IMR-90 (cell line): ENCODE results near the gene SOBP. TPM values are rescaled to one million over a fixed set of nuclear protein-coding genes. Genes with fewer than 3 reads are reported as not detected.

ENCODE experiments used
- ATAC-seq: fragments of 200-7000 bp; cut with Tn5 transposase; 2 replicates; pipeline ENCODE4 v1.9.1; 2020; ENCODE audit warnings: low read depth, mild to moderate bottlenecking, moderate library complexity
- BruUV-seq: library from RNA; stranded (reverse); fragments of 400-500 nt; replicated peaks from 2 replicates; lab custom pipeline; 2021; lab: Mats Ljungman, UMichigan
- CTCF ChIA-PET: fragments of 300-600 bp; formaldehyde crosslinking; extraction: SDS; loops from one replicate; lab custom pipeline; 2021; ENCODE audit warnings: antibody characterized with exemption; lab: Yijun Ruan, JAX
- POLR2A ChIA-PET: fragments of 300-600 bp; sonication (Branson Sonifier 250); formaldehyde crosslinking; loops from one replicate; lab custom pipeline; 2022; ENCODE audit warnings: antibody characterized with exemption; ENCODE audit not compliant: unreplicated experiment; lab: Charles Lee
- DNase-seq: peaks from one replicate; pipeline ENCODE4 v3.0.0; 2013
- H2AFZ ChIP-seq: replicated peaks from 2 replicates; pipeline ENCODE3; 2013; ENCODE audit warnings: low read length, mild to moderate bottlenecking; ENCODE audit not compliant: poor library complexity
- H2AK5ac ChIP-seq: 2 replicates; pipeline ENCODE4 v1.6.1; 2013; ENCODE audit warnings: low read depth, low read length, inconsistent platforms
- H2AK9ac ChIP-seq: replicated peaks from 2 replicates; pipeline ENCODE3; 2013; ENCODE audit warnings: mild to moderate bottlenecking, low read depth, low read length, moderate library complexity; ENCODE audit not compliant: poor library complexity
- H2BK120ac ChIP-seq: 2 replicates; pipeline ENCODE4 v1.6.1; 2013; ENCODE audit warnings: low read depth, low read length, inconsistent platforms
- H2BK15ac ChIP-seq: 3 replicates; pipeline ENCODE4 v1.6.1; 2013; ENCODE audit warnings: low read depth, low read length, inconsistent platforms
- H2BK20ac ChIP-seq: 2 replicates; pipeline ENCODE4 v1.6.1; 2013; ENCODE audit warnings: low read depth, mild to moderate bottlenecking, inconsistent platforms, low read length, moderate library complexity
- H2BK5ac ChIP-seq: 2 replicates; pipeline ENCODE4 v1.6.1; 2013; ENCODE audit warnings: mild to moderate bottlenecking, low read depth, low read length, inconsistent platforms; ENCODE audit not compliant: poor library complexity, severe bottlenecking
- H3K14ac ChIP-seq: replicated peaks from 2 replicates; pipeline ENCODE4 v1.6.1; 2013; ENCODE audit warnings: low read depth, low read length, inconsistent platforms
- H3K18ac ChIP-seq: 2 replicates; pipeline ENCODE4 v1.6.1; 2013; ENCODE audit warnings: low read depth, low read length, control low read depth
- H3K23ac ChIP-seq: 2 replicates; pipeline ENCODE4 v1.6.1; 2013; ENCODE audit warnings: low read depth, low read length, inconsistent platforms
- H3K27ac ChIP-seq: 2 replicates; pipeline ENCODE4 v1.5.1; 2013; ENCODE audit warnings: mild to moderate bottlenecking, control low read depth, low read length; ENCODE audit not compliant: insufficient read depth
- H3K27me3 ChIP-seq: 2 replicates; pipeline ENCODE4 v1.6.1; 2013; ENCODE audit warnings: low read length; ENCODE audit not compliant: control insufficient read depth, insufficient read depth
- H3K36me3 ChIP-seq: 2 replicates; pipeline ENCODE4 v1.6.1; 2013; ENCODE audit warnings: low read length, mixed read lengths; ENCODE audit not compliant: control insufficient read depth, insufficient read depth
- H3K4ac ChIP-seq: 2 replicates; pipeline ENCODE4 v1.6.1; 2013; ENCODE audit warnings: low read depth, low read length, inconsistent platforms
- H3K4me1 ChIP-seq: 2 replicates; pipeline ENCODE4 v1.6.1; 2013; ENCODE audit warnings: low read length, mixed read lengths; ENCODE audit not compliant: control insufficient read depth, insufficient read depth
- H3K4me2 ChIP-seq: 2 replicates; pipeline ENCODE4 v1.6.1; 2013; ENCODE audit warnings: low read depth, mild to moderate bottlenecking, control low read depth, low read length, moderate library complexity
- H3K4me3 ChIP-seq: 2 replicates; pipeline ENCODE4 v1.5.1; 2013; ENCODE audit warnings: low read depth, mild to moderate bottlenecking, control low read depth, low read length, moderate library complexity; ENCODE audit not compliant: insufficient read depth
- H3K56ac ChIP-seq: 2 replicates; pipeline ENCODE4 v1.6.1; 2013; ENCODE audit warnings: low read length, inconsistent platforms; ENCODE audit not compliant: insufficient read depth; ENCODE audit errors: extremely low read depth
- H3K79me1 ChIP-seq, 2 experiments: 2 replicates each; pipeline ENCODE4 v1.6.1; 2013; ENCODE audit warnings: low read length in 2 of 2, inconsistent platforms in 1 of 2, low read depth in 1 of 2
- H3K9ac ChIP-seq: 2 replicates; pipeline ENCODE4 v1.6.1; 2013; ENCODE audit warnings: low read depth, low read length, control low read depth
- H3K9me1 ChIP-seq: 2 replicates; pipeline ENCODE4 v1.6.1; 2013; ENCODE audit warnings: low read length, inconsistent platforms; ENCODE audit not compliant: insufficient read depth
- H3K9me3 ChIP-seq: 2 replicates; pipeline ENCODE4 v1.6.1; 2013; ENCODE audit warnings: low read length; ENCODE audit not compliant: control insufficient read depth, insufficient read depth
- H4K20me1 ChIP-seq: 2 replicates; pipeline ENCODE4 v1.6.1; 2013; ENCODE audit warnings: low read length, inconsistent platforms; ENCODE audit not compliant: insufficient read depth
- H4K5ac ChIP-seq: 2 replicates; pipeline ENCODE4 v1.6.1; 2013; ENCODE audit warnings: mild to moderate bottlenecking, low read depth, low read length, control low read depth
- H4K8ac ChIP-seq, 2 experiments: 2 replicates each; pipeline ENCODE4 v1.6.1; 2013; ENCODE audit warnings: low read depth in 2 of 2, low read length in 2 of 2, control low read depth in 1 of 2, inconsistent platforms in 1 of 2
- H4K91ac ChIP-seq: 2 replicates; pipeline ENCODE4 v1.6.1; 2013; ENCODE audit warnings: low read depth, low read length, inconsistent platforms; ENCODE audit not compliant: insufficient read depth
- CEBPB ChIP-seq: IDR thresholded peaks from 2 replicates; pipeline ENCODE4 v1.6.1; 2012; ENCODE audit warnings: low read depth, low read length, improper control_type of control experiment
- FOS ChIP-seq: fragments of 150-350 bp; IDR thresholded peaks from 2 replicates; pipeline ENCODE4 v1.6.1; 2016; ENCODE audit warnings: low read depth, low read length
- WGBS, 2 experiments: methylation state at CpG; one replicate each; pipeline versions ENCODE4 v1.1.5 to v1.1.7; 2013; ENCODE audit warnings: missing lambda C conversion rate in 2 of 2; ENCODE audit not compliant: insufficient read length in 1 of 2; ENCODE audit errors: extremely low coverage in 2 of 2; 5-methylcytosine and 5-hydroxymethylcytosine counted together
- dilution Hi-C: fragments of 300-500 bp; cut with HindIII; formaldehyde crosslinking; loops from one replicate; pipeline ENCODE4 v1.14.3; 2018; ENCODE audit warnings: low sequenced_read_pairs; ENCODE audit not compliant: unreplicated experiment
- in situ Hi-C: fragments of 300-500 bp; cut with MboI; formaldehyde crosslinking; loops from 3 replicates; pipeline ENCODE4 v1.14.3; 2019; ENCODE audit warnings: low sequenced_read_pairs, inconsistent platforms, mixed read lengths
- intact Hi-C: fragments of 100-400 bp; cut with micrococcal nuclease; formaldehyde crosslinking; loops from 2 replicates; pipeline ENCODE4 v1.10.0; 2022
- polyA plus RNA-seq, 3 experiments: library from polyadenylated mRNA; depleted of rRNA; stranded (reverse); fragments of >200 nt; gene quantifications; 2 replicates each; pipeline ENCODE4 v1.2.3, GENCODE V29; 2012; ENCODE audit warnings: low replicate concordance in 1 of 3
- total RNA-seq: library from RNA; depleted of rRNA; stranded (reverse); fragments of >200 nt; gene quantifications from 2 replicates; pipeline ENCODE4 v1.2.3, GENCODE V29; 2012

The SOBP gene
- total and polyA plus RNA-seq, 2 of the 4 experiments (the other 2 are of a cell fraction), result 0.60 to 0.72 TPM

DNA sequence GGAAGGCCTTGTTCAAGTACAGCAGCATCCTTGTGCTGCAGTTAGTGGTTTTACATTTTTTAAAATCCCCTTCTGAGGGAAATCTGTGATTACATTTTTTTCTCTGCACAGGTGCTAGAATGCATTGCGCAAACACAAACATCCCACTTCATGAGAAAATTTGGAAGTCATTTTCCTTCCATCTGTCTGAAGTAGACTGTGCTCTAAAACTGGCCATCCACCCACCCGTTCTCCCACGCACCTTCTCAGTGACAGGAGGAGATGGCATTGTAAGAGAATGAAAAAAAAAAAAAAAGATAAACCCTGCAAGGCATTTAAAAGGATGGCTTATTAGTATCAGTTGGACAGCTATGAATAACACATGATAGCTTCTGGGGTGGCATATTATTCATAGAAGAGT, 65.0 kb downstream of the SOBP start:
- Histone ChIP-seq H2BK120ac (no peak overlapping the region), H3K4me3 (no peak overlapping the region), H4K8ac (no peak overlapping the region), H3K14ac (no peak overlapping the region), H3K9me3 (no peaks in the 10 kb centered on the region), H4K91ac (no peak overlapping the region), H2BK20ac (no peak overlapping the region), H3K36me3 (no peaks in the 10 kb centered on the region), H3K23ac (no peak overlapping the region), H4K5ac (no peak overlapping the region), H3K4me2 (no peak overlapping the region), H4K20me1 (no peaks in the 10 kb centered on the region), H3K9me1 (no peaks in the 10 kb centered on the region), H2AK9ac (no peak overlapping the region), H3K79me1 (no peaks in the 10 kb centered on the region), H3K9ac (no peak overlapping the region), H2BK5ac (no peak overlapping the region), H3K4me1 (no peaks in the 10 kb centered on the region), H3K27me3 (no peaks in the 10 kb centered on the region), H2AK5ac (no peak overlapping the region), H3K18ac (no peak overlapping the region), H3K4ac (no peak overlapping the region), H2AFZ (no peak overlapping the region), H3K56ac (no peak overlapping the region), H2BK15ac (no peak overlapping the region), H3K27ac (no peak overlapping the region)
- POLR2A ChIA-PET, result no interaction called here
- no peak for ATAC-seq
- CTCF ChIA-PET, result interaction anchor here (0.6 kb wide), 1 partner anchor 419 kb away, joined by 4 read pairs; no protein-coding TSS in a partner anchor
- intact Hi-C loops (no loop called here), dilution Hi-C loops (no loop called here), in situ Hi-C loops (no loop called here)
- DNase-seq, result no peak
- TF ChIP-seq FOS (no peak), CEBPB (0 out of 2 replicates have a peak, but pooled peaks have one; percentile 32)
- WGBS, 2 experiments, result no CpG with 5 or more reads among the region's 3 CpGs
- BruUV-seq, result no TSS peak
